H9 (cell line): ENCODE data around the gene LRCH4. TPM values are rescaled to one million over a fixed set of nuclear protein-coding genes. Genes with fewer than 3 reads are reported as not detected.

Source experiments
- DNase-seq: peaks from one replicate; pipeline ENCODE4 v3.0.0-alpha.2; 2017
- H2AFZ ChIP-seq: one replicate; pipeline ENCODE4 v1.6.1; 2013; ENCODE audit warnings: mild to moderate bottlenecking, low read length, control low read depth, moderate library complexity
- H2AK5ac ChIP-seq: 2 replicates; pipeline ENCODE4 v1.6.1; 2013; ENCODE audit warnings: low read length, control low read depth, mixed read lengths; ENCODE audit not compliant: insufficient read length
- H2BK120ac ChIP-seq: one replicate; pipeline ENCODE4 v1.6.1; 2013; ENCODE audit warnings: low read depth, mild to moderate bottlenecking, low read length, control low read depth, inconsistent platforms; ENCODE audit not compliant: poor library complexity, severe bottlenecking
- H2BK12ac ChIP-seq: 2 replicates; pipeline ENCODE4 v1.6.1; 2013; ENCODE audit warnings: low read length, control low read depth, mixed read lengths, low read depth; ENCODE audit not compliant: insufficient read length
- H2BK15ac ChIP-seq: 2 replicates; pipeline ENCODE4 v1.6.1; 2013; ENCODE audit warnings: low read depth, low read length, control low read depth
- H2BK20ac ChIP-seq: one replicate; pipeline ENCODE4 v1.6.1; 2013; ENCODE audit warnings: low read depth, mild to moderate bottlenecking, low read length, control low read depth, inconsistent platforms; ENCODE audit not compliant: poor library complexity, severe bottlenecking
- H2BK5ac ChIP-seq: 2 replicates; pipeline ENCODE4 v1.6.1; 2013; ENCODE audit warnings: low read length, control low read depth, mixed read lengths; ENCODE audit not compliant: insufficient read length
- H3K14ac ChIP-seq: 2 replicates; pipeline ENCODE4 v1.6.1; 2013; ENCODE audit warnings: low read length, control low read depth; ENCODE audit not compliant: insufficient read depth
- H3K18ac ChIP-seq: 2 replicates; pipeline ENCODE4 v1.6.1; 2013; ENCODE audit warnings: low read depth, mild to moderate bottlenecking, mixed read lengths, low read length, control low read depth; ENCODE audit not compliant: insufficient read length
- H3K23ac ChIP-seq: 2 replicates; pipeline ENCODE4 v1.6.1; 2013; ENCODE audit warnings: low read length, control low read depth, mixed read lengths, low read depth; ENCODE audit not compliant: insufficient read length
- H3K23me2 ChIP-seq: 2 replicates; pipeline ENCODE4 v1.6.1; 2013; ENCODE audit warnings: low read depth, mild to moderate bottlenecking, mixed read lengths, low read length, control low read depth; ENCODE audit not compliant: insufficient read length, poor library complexity, severe bottlenecking
- H3K27ac ChIP-seq: 2 replicates; pipeline ENCODE4 v1.5.1; 2013; ENCODE audit warnings: low read length, control low read depth, mixed read lengths, low read depth; ENCODE audit not compliant: insufficient read length
- H3K27me3 ChIP-seq: 2 replicates; pipeline ENCODE4 v1.6.1; 2013; ENCODE audit warnings: low read length, control low read depth, inconsistent platforms; ENCODE audit not compliant: insufficient read depth
- H3K4ac ChIP-seq: 2 replicates; pipeline ENCODE4 v1.6.1; 2013; ENCODE audit warnings: low read depth, mild to moderate bottlenecking, control low read depth, inconsistent platforms, low read length, moderate library complexity
- H3K4me1 ChIP-seq: 2 replicates; pipeline ENCODE4 v1.6.1; 2013; ENCODE audit warnings: low read length, control low read depth, inconsistent platforms; ENCODE audit not compliant: insufficient read depth
- H3K4me2 ChIP-seq: 2 replicates; pipeline ENCODE4 v1.6.1; 2013; ENCODE audit warnings: low read length, control low read depth, mixed read lengths; ENCODE audit not compliant: insufficient read length, insufficient read depth
- H3K56ac ChIP-seq: 2 replicates; pipeline ENCODE4 v1.6.1; 2013; ENCODE audit warnings: low read depth, mild to moderate bottlenecking, mixed read lengths, low read length, control low read depth; ENCODE audit not compliant: insufficient read length
- H3K79me1 ChIP-seq: 2 replicates; pipeline ENCODE4 v1.6.1; 2013; ENCODE audit warnings: low read depth, mild to moderate bottlenecking, moderate library complexity, low read length, control low read depth, inconsistent platforms; ENCODE audit not compliant: insufficient read depth, poor library complexity, severe bottlenecking
- H3K79me2 ChIP-seq: 2 replicates; pipeline ENCODE4 v1.6.1; 2013; ENCODE audit warnings: low read length, control low read depth, inconsistent platforms; ENCODE audit not compliant: insufficient read depth
- H3K9ac ChIP-seq: 2 replicates; pipeline ENCODE4 v1.6.1; 2013; ENCODE audit warnings: low read length, control low read depth, mixed read lengths; ENCODE audit not compliant: insufficient read length; ENCODE audit errors: extremely low read depth
- H3K9me3 ChIP-seq: one replicate; pipeline ENCODE4 v1.6.1; 2013; ENCODE audit warnings: low read depth, low read length, inconsistent platforms; ENCODE audit not compliant: control insufficient read depth
- H3T11ph ChIP-seq: one replicate; pipeline ENCODE4 v1.6.1; 2013; ENCODE audit warnings: mild to moderate bottlenecking, low read length, control low read depth, inconsistent platforms
- H4K20me1 ChIP-seq: one replicate; pipeline ENCODE4 v1.6.1; 2013; ENCODE audit not compliant: control insufficient read depth, insufficient read length, insufficient read depth
- H4K5ac ChIP-seq: 2 replicates; pipeline ENCODE4 v1.6.1; 2013; ENCODE audit warnings: low read depth, mild to moderate bottlenecking, mixed read lengths, low read length, control low read depth; ENCODE audit not compliant: insufficient read length
- H4K8ac ChIP-seq: replicated peaks from 2 replicates; pipeline ENCODE4 v1.6.1; 2013; ENCODE audit warnings: low read length, control low read depth, mixed read lengths, low read depth; ENCODE audit not compliant: insufficient read length
- H4K91ac ChIP-seq: 2 replicates; pipeline ENCODE4 v1.6.1; 2013; ENCODE audit warnings: low read depth, mild to moderate bottlenecking, moderate library complexity, mixed read lengths, low read length, control low read depth; ENCODE audit not compliant: insufficient read length
- H3K27ac Mint-ChIP-seq, 3 experiments: 2 replicates in 2 of 3; 3 replicates in 1 of 3; pipeline ENCODE4 v1.8.0; 2020 to 2021; ENCODE audit warnings: mixed read lengths in 3 of 3, mild to moderate bottlenecking in 1 of 3, moderate library complexity in 1 of 3
- H3K27me3 Mint-ChIP-seq: 2 replicates; pipeline ENCODE4 v1.8.0; 2021; ENCODE audit warnings: low read depth, mild to moderate bottlenecking, moderate library complexity, mixed read lengths
- H3K36me3 Mint-ChIP-seq, 3 experiments: 2 replicates in 2 of 3; 3 replicates in 1 of 3; pipeline ENCODE4 v1.8.0; 2020 to 2021; ENCODE audit warnings: low read depth in 3 of 3, mixed read lengths in 3 of 3; ENCODE audit not compliant: insufficient read depth in 1 of 3
- H3K4me1 Mint-ChIP-seq, 2 experiments: 2 replicates each; pipeline ENCODE4 v1.8.0; 2020; ENCODE audit warnings: mixed read lengths in 2 of 2
- H3K4me3 Mint-ChIP-seq, 2 experiments: 2 replicates in 1 of 2; 3 replicates in 1 of 2; pipeline ENCODE4 v1.8.0; 2020 to 2021; ENCODE audit warnings: mild to moderate bottlenecking in 2 of 2, mixed read lengths in 2 of 2, moderate library complexity in 1 of 2
- H3K9me3 Mint-ChIP-seq, 2 experiments: 2 replicates in 1 of 2; 3 replicates in 1 of 2; pipeline ENCODE4 v1.8.0; 2020; ENCODE audit warnings: mild to moderate bottlenecking in 2 of 2, mixed read lengths in 2 of 2, moderate library complexity in 1 of 2
- WGBS: extraction: QIAGEN DNeasy Blood & Tissue Kit; methylation state at CpG from one replicate; pipeline ENCODE4 v1.1.7; 2013; ENCODE audit warnings: missing lambda C conversion rate, low lambda C conversion rate, mixed read lengths; ENCODE audit not compliant: insufficient read length; ENCODE audit errors: extremely low coverage; 5-methylcytosine and 5-hydroxymethylcytosine counted together
- total RNA-seq: library from RNA; stranded (reverse); gene quantifications from 2 replicates; pipeline ENCODE4 v1.2.1, GENCODE V29; 2021
- TF ChIP-seq, protein P1 (sequence below): fragments of 200-600 bp; sonication (generic); conservative IDR thresholded peaks from 3 replicates; pipeline ENCODE4 v1.8.0; 2021; ENCODE audit warnings: antibody characterized with exemption, mild to moderate bottlenecking

The LRCH4 gene
- total RNA-seq, 1 experiment from 2014 or later = 39.1 TPM

DNA sequence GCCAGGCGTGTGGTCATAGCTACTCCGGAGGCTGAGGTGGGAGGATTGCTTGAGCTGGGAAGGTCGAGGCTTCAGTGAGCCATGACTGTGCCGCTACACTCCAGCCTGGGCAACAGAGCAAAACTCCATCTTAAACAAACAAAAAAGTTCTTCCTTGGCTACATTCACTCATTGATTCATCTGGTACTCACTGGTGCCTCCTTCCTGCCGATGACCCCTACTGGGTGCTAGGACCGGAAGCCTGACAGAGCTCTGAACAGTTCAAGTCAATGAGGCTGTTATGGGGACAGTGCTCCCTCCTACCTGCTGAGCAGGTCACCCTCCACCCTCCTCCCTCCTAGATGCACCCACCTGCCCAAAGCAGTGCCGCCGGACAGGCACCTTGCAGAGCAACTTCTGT, 21.2 kb upstream of the LRCH4 start:
- peak overlapping the region in 1 of 2 experiments; percentile 39; a peak in 1 of 5 replicates for H3K4me3 Mint-ChIP-seq
- no peak overlapping the region for H3K18ac ChIP-seq
- no peak overlapping the region for H3K27ac ChIP-seq
- no peak overlapping the region for H3K4me2 ChIP-seq
- no peak for DNase-seq
- no peak overlapping the region for H3T11ph ChIP-seq
- no peaks in the 10 kb centered on the region for H3K4me1 ChIP-seq
- H3K56ac ChIP-seq = no peak overlapping the region
- WGBS = no CpG with 5 or more reads among the region's 8 CpGs
- H2BK20ac ChIP-seq = no peak overlapping the region
- no peak overlapping the region for H2AK5ac ChIP-seq
- H3K27ac Mint-ChIP-seq = no peak overlapping the region
- H3K14ac ChIP-seq = no peak overlapping the region
- H3K27me3 Mint-ChIP-seq = peaks cover 25% of the 10 kb centered on the region
- no peak overlapping the region for H2BK12ac ChIP-seq
- no peaks in the 10 kb centered on the region for H3K27me3 ChIP-seq
- no peak overlapping the region for H3K9ac ChIP-seq
- H2BK5ac ChIP-seq = no peak overlapping the region
- H3K79me2 ChIP-seq = no peaks in the 10 kb centered on the region
- no peak overlapping the region for H2BK15ac ChIP-seq
- no peaks in the 10 kb centered on the region for H3K79me1 ChIP-seq
- H4K20me1 ChIP-seq = no peaks in the 10 kb centered on the region
- peaks cover 23 to 38% of the 10 kb centered on the region in 2 experiments for H3K4me1 Mint-ChIP-seq
- H2BK120ac ChIP-seq = no peak overlapping the region
- no peaks in the 10 kb centered on the region for H3K9me3 Mint-ChIP-seq
- TF ChIP-seq, protein P1, sequence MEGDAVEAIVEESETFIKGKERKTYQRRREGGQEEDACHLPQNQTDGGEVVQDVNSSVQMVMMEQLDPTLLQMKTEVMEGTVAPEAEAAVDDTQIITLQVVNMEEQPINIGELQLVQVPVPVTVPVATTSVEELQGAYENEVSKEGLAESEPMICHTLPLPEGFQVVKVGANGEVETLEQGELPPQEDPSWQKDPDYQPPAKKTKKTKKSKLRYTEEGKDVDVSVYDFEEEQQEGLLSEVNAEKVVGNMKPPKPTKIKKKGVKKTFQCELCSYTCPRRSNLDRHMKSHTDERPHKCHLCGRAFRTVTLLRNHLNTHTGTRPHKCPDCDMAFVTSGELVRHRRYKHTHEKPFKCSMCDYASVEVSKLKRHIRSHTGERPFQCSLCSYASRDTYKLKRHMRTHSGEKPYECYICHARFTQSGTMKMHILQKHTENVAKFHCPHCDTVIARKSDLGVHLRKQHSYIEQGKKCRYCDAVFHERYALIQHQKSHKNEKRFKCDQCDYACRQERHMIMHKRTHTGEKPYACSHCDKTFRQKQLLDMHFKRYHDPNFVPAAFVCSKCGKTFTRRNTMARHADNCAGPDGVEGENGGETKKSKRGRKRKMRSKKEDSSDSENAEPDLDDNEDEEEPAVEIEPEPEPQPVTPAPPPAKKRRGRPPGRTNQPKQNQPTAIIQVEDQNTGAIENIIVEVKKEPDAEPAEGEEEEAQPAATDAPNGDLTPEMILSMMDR = no peak
- no peak overlapping the region for H2AFZ ChIP-seq
- H3K23ac ChIP-seq = no peak overlapping the region
- H4K5ac ChIP-seq = no peak overlapping the region
- H4K8ac ChIP-seq = no peak overlapping the region
- H4K91ac ChIP-seq = no peak overlapping the region
- no peak overlapping the region for H3K4ac ChIP-seq
- H3K36me3 Mint-ChIP-seq = peaks cover 0 to 16% (median 13%) of the 10 kb centered on the region in 3 experiments; a peak in 6 of 7 replicates
- no peaks in the 10 kb centered on the region for H3K9me3 ChIP-seq
- H3K23me2 ChIP-seq = peaks cover 32% of the 10 kb centered on the region
